Mesenchymal stem cell (in vitro differentiated cells and primary cell): ENCODE results near the gene REC114.

Experiments used
- DNase-seq: peaks from one replicate; pipeline ENCODE4 v3.0.0-alpha.2; 2013
- H2AFZ ChIP-seq: one replicate; pipeline ENCODE4 v1.6.1; 2013; ENCODE audit warnings: low read depth, mild to moderate bottlenecking, control low read depth, inconsistent platforms, low read length, moderate library complexity
- H2AK5ac ChIP-seq: 2 replicates; pipeline ENCODE4 v1.6.1; 2013; ENCODE audit warnings: low read length, moderate library complexity, mild to moderate bottlenecking, inconsistent platforms; ENCODE audit not compliant: severe bottlenecking
- H2BK120ac ChIP-seq: one replicate; pipeline ENCODE4 v1.6.1; 2013; ENCODE audit warnings: low read depth, mild to moderate bottlenecking, inconsistent platforms, low read length, moderate library complexity
- H2BK12ac ChIP-seq, 2 experiments: one replicate each; pipeline ENCODE4 v1.6.1; 2013; ENCODE audit warnings: inconsistent platforms in 2 of 2, low read length in 2 of 2, mild to moderate bottlenecking in 2 of 2, moderate library complexity in 2 of 2, control low read depth in 1 of 2
- H2BK15ac ChIP-seq: one replicate; pipeline ENCODE4 v1.6.1; 2013; ENCODE audit warnings: mild to moderate bottlenecking, low read depth, inconsistent platforms; ENCODE audit not compliant: poor library complexity, severe bottlenecking
- H2BK5ac ChIP-seq: 2 replicates; pipeline ENCODE4 v1.6.1; 2013; ENCODE audit warnings: low read depth, mild to moderate bottlenecking, low read length, control low read depth, inconsistent platforms; ENCODE audit not compliant: poor library complexity, severe bottlenecking
- H3K14ac ChIP-seq, 2 experiments: one replicate each; pipeline ENCODE4 v1.6.1; 2013; ENCODE audit warnings: inconsistent platforms in 2 of 2, low read length in 2 of 2, control low read depth in 1 of 2, mild to moderate bottlenecking in 1 of 2, moderate library complexity in 1 of 2
- H3K18ac ChIP-seq, 2 experiments: one replicate each; pipeline ENCODE4 v1.6.1; 2013; ENCODE audit warnings: inconsistent platforms in 2 of 2, low read length in 2 of 2, control low read depth in 1 of 2, low read depth in 1 of 2, mild to moderate bottlenecking in 1 of 2
- H3K23ac ChIP-seq, 2 experiments: one replicate each; pipeline ENCODE4 v1.6.1; 2013; ENCODE audit warnings: inconsistent platforms in 2 of 2, low read length in 2 of 2, mild to moderate bottlenecking in 2 of 2, moderate library complexity in 2 of 2, control low read depth in 1 of 2
- H3K27ac ChIP-seq: 2 replicates; pipeline ENCODE4 v1.5.1; 2013; ENCODE audit warnings: mild to moderate bottlenecking, moderate library complexity, low read length, control low read depth, inconsistent platforms; ENCODE audit not compliant: poor library complexity, severe bottlenecking
- H3K27me3 ChIP-seq, 2 experiments: 2 replicates each; pipeline versions ENCODE4 v1.6.1 to v1.7.0; 2013; ENCODE audit warnings: low read length in 2 of 2, mild to moderate bottlenecking in 2 of 2, moderate library complexity in 2 of 2, control low read depth in 1 of 2, inconsistent platforms in 1 of 2; ENCODE audit not compliant: control insufficient read depth in 1 of 2, insufficient read depth in 1 of 2
- H3K36me3 ChIP-seq, 2 experiments: 2 replicates each; pipeline versions ENCODE4 v1.6.1 to v1.7.0; 2013; ENCODE audit warnings: low read length in 2 of 2, control low read depth in 1 of 2, inconsistent platforms in 1 of 2, low read depth in 1 of 2, mild to moderate bottlenecking in 1 of 2; ENCODE audit not compliant: insufficient read depth in 2 of 2, control insufficient read depth in 1 of 2
- H3K4ac ChIP-seq, 2 experiments: one replicate each; pipeline ENCODE4 v1.6.1; 2013; ENCODE audit warnings: inconsistent platforms in 2 of 2, low read length in 2 of 2, mild to moderate bottlenecking in 2 of 2, moderate library complexity in 2 of 2, control low read depth in 1 of 2, low read depth in 1 of 2
- H3K4me1 ChIP-seq: 2 replicates; pipeline ENCODE4 v1.6.1; 2013; ENCODE audit warnings: low read depth, low read length, control low read depth; ENCODE audit not compliant: control insufficient read depth, insufficient read depth
- H3K4me2 ChIP-seq: 2 replicates; pipeline ENCODE4 v1.6.1; 2013; ENCODE audit warnings: low read length, mild to moderate bottlenecking, inconsistent platforms; ENCODE audit not compliant: poor library complexity, severe bottlenecking
- H3K4me3 ChIP-seq, 2 experiments: 2 replicates each; pipeline versions ENCODE4 v1.5.1 to v1.7.0; 2013; ENCODE audit warnings: low read length in 2 of 2, mild to moderate bottlenecking in 2 of 2, control low read depth in 1 of 2, low read depth in 1 of 2; ENCODE audit not compliant: insufficient read depth in 1 of 2
- H3K79me1 ChIP-seq: replicated peaks from 2 replicates; pipeline ENCODE4 v1.6.1; 2013; ENCODE audit warnings: mild to moderate bottlenecking, control low read depth, low read length, inconsistent platforms; ENCODE audit not compliant: poor library complexity, severe bottlenecking
- H3K9ac ChIP-seq: 2 replicates; pipeline ENCODE4 v1.7.0; 2013; ENCODE audit warnings: mild to moderate bottlenecking, low read length, moderate library complexity
- H3K9me3 ChIP-seq: 2 replicates; pipeline ENCODE4 v1.7.0; 2013; ENCODE audit warnings: mild to moderate bottlenecking, low read length; ENCODE audit not compliant: control insufficient read depth
- H4K8ac ChIP-seq: one replicate; pipeline ENCODE4 v1.6.1; 2013; ENCODE audit warnings: inconsistent platforms, mild to moderate bottlenecking, low read length, moderate library complexity
- H4K91ac ChIP-seq: one replicate; pipeline ENCODE4 v1.6.1; 2013; ENCODE audit warnings: mild to moderate bottlenecking, low read length, inconsistent platforms
- WGBS: methylation state at CpG from one replicate; pipeline ENCODE4 v1.1.7; 2013; ENCODE audit warnings: mixed read lengths; 5-methylcytosine and 5-hydroxymethylcytosine counted together

Gene REC114

DNA sequence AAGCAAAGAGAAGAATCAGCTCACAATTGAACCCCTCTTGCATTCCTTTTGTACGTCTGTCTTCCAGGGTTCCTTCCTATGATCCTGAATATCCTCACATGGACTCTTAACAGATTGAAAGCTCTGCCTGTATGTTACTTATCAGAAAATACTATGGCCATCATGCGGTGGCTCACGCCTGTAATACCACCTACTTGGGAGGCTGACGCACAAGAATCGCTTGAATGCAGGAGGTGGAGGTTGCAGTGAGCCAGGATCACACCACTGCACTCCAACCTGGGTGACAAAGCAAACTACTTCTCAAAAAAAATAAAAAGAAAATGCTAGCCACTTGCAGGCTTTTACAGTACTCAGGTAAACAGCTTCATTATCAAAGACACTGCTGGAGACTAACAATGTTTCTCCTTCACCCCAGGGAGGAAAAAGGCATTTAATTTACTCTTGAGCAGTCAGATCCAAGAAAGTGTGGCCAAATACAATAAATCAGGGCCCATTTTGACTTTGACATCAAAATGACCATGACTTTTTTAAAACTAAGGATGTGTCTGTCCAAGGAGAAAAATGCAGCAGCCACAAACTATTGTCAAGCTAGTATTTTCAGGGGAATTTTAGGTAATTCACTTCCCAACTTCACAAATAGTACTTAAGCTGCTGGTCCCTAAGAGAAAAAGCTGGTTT is 162.9 kb downstream of the REC114 start:
- Histone ChIP-seq H3K18ac (no peak overlapping the region), H2BK15ac (no peak overlapping the region), H3K4me2 (no peak overlapping the region), H3K14ac (no peak overlapping the region), H3K27me3 (no peaks in the 10 kb centered on the region), H3K4me1 (peaks cover 10% of the 10 kb centered on the region), H3K4me3 (no peak overlapping the region), H2AK5ac (no peak overlapping the region), H2BK5ac (no peak overlapping the region), H4K8ac (no peak overlapping the region), H2AFZ (no peak overlapping the region), H3K23ac (peak overlapping the region in 1 of 2 experiments; percentile 19), H3K79me1 (peaks cover 13% of the 10 kb centered on the region), H3K36me3 (peaks cover 0 to 10% of the 10 kb centered on the region in 2 experiments), H2BK12ac (no peak overlapping the region), H3K27ac (no peak overlapping the region), H2BK120ac (no peak overlapping the region), H3K4ac (no peak overlapping the region), H3K9me3 (no peaks in the 10 kb centered on the region), H3K9ac (no peak overlapping the region), H4K91ac (no peak overlapping the region)
- DNase-seq: no peak
- 98% methylated on average over 5 of the region's 5 CpGs for WGBS

DNA sequence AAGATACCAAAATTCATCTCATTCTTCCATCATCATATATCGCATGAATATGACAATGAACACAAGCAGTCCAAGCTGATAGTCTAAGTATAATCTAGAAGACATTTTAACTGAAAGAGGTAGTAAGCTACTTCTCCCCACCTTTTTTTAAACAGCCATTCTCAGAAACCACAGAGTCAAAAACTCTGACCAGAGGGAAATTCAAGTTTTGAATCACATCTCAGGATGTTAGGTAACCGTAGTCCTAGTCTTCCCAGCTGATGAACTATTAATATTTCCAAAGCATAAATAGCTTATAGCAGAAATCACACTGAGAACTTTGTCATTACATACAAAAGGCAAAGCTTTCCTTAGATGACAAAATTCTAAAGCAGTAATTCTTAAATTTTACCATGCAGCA is 164.4 kb downstream of the REC114 start:
- DNase-seq: no peak
- Histone ChIP-seq H3K4me2 (no peak overlapping the region), H4K91ac (no peak overlapping the region), H3K4ac (no peak overlapping the region), H2BK12ac (no peak overlapping the region), H2AK5ac (no peak overlapping the region), H3K9ac (no peak overlapping the region), H3K27me3 (no peaks in the 10 kb centered on the region), H2BK120ac (no peak overlapping the region), H4K8ac (no peak overlapping the region), H3K9me3 (no peaks in the 10 kb centered on the region), H3K23ac (no peak overlapping the region), H3K4me3 (no peak overlapping the region), H3K4me1 (peaks cover 4% of the 10 kb centered on the region), H3K27ac (no peak overlapping the region), H3K36me3 (peaks cover 0 to 10% of the 10 kb centered on the region in 2 experiments), H2AFZ (no peak overlapping the region), H3K14ac (no peak overlapping the region), H3K79me1 (peaks cover 17% of the 10 kb centered on the region), H2BK5ac (no peak overlapping the region), H2BK15ac (no peak overlapping the region), H3K18ac (no peak overlapping the region)
- WGBS: 95% methylated on average over 2 of the region's 2 CpGs

GRCh38 chr15:73607843-73608242 is 164.9 kb downstream of the REC114 start:
- no peak overlapping the region for H2BK5ac ChIP-seq
- peaks cover 0 to 10% of the 10 kb centered on the region in 2 experiments for H3K36me3 ChIP-seq
- H3K4me1 ChIP-seq: peaks cover 4% of the 10 kb centered on the region
- no peak overlapping the region for H2AK5ac ChIP-seq
- no peak overlapping the region for H2AFZ ChIP-seq
- no peak overlapping the region for H2BK120ac ChIP-seq
- no peak overlapping the region for H4K91ac ChIP-seq
- no peak overlapping the region for H3K14ac ChIP-seq
- no peaks in the 10 kb centered on the region for H3K9me3 ChIP-seq
- no peak overlapping the region for H3K9ac ChIP-seq
- 91% methylated on average over 1 of the region's 1 CpG for WGBS
- H3K4ac ChIP-seq: no peak overlapping the region
- no peak overlapping the region for H2BK15ac ChIP-seq
- H3K4me2 ChIP-seq: no peak overlapping the region
- no peak for DNase-seq
- no peak overlapping the region for H3K27ac ChIP-seq
- H3K18ac ChIP-seq: no peak overlapping the region
- H3K27me3 ChIP-seq: no peaks in the 10 kb centered on the region
- H3K4me3 ChIP-seq: no peak overlapping the region
- H2BK12ac ChIP-seq: no peak overlapping the region
- H4K8ac ChIP-seq: no peak overlapping the region
- peaks cover 16% of the 10 kb centered on the region for H3K79me1 ChIP-seq
- no peak overlapping the region for H3K23ac ChIP-seq

DNA sequence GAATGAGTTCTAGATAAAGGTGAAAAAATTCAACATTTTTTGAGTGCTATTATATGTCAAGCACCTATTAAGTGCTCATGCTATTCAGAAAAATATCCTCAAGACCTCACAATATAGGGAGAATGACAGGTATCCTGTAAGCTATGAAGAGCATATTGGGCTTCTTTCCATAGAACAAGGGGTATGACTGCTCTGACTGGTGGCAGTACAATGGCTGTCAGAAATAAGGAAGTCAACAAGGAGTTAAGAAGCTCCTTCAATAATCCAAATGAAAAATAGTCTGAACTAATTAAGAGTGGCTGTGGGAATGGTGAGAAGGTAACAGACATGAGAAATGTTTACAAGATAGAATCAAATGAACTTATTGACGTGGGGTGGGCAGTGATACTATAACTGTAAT is 165.5 kb downstream of the REC114 start:
- Histone ChIP-seq H4K91ac (no peak overlapping the region), H3K9ac (peak overlapping the region; percentile 39), H3K23ac (no peak overlapping the region), H3K4me2 (no peak overlapping the region), H3K27me3 (no peaks in the 10 kb centered on the region), H2AFZ (no peak overlapping the region), H3K79me1 (peaks cover 16% of the 10 kb centered on the region), H2BK5ac (no peak overlapping the region), H4K8ac (no peak overlapping the region), H3K36me3 (peaks cover 0 to 10% of the 10 kb centered on the region in 2 experiments), H2AK5ac (no peak overlapping the region), H3K4me1 (peaks cover 4% of the 10 kb centered on the region), H3K27ac (no peak overlapping the region), H3K4ac (no peak overlapping the region), H2BK120ac (no peak overlapping the region), H3K4me3 (peak overlapping the region in 1 of 2 experiments; percentile 32), H2BK15ac (no peak overlapping the region), H3K18ac (no peak overlapping the region), H2BK12ac (no peak overlapping the region), H3K9me3 (no peaks in the 10 kb centered on the region), H3K14ac (no peak overlapping the region)
- 92% methylated on average over 1 of the region's 1 CpG for whole genome bisulfite sequencing
- no peak for DNase-seq
